ENCODE measurements around the gene CTNNA2. TPM values are rescaled to one million over a fixed set of nuclear protein-coding genes. Genes with fewer than 3 reads are reported as not detected.

Gene CTNNA2
- total RNA-seq, 1 experiment from 2014 or later, result 0.54 TPM

DNA sequence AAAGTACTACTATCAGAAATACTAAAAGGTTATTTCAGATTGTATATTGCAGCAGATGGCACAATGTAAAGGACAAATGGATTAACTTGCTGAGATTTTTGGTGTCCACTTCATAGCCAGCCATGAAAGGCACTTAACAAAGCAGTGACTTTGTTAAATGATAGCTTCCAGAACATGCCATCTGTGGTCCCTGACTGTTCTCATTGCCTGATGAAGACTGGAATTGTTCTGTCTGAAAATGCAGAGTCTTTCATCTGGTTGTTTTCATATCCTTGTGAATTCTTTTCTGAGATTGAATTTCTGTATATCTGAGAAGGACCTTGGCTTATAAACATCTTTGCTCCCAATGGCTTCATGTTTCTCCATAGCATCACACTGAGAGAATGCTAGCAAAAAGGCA lies 836.1 kb downstream of the CTNNA2 start:
- CTCF ChIA-PET, result no interaction called here
- H3K4me1 ChIP-seq (ENCODE audit: control insufficient read depth, insufficient read depth, low read length), result no peaks in the 10 kb centered on the region
- H3K27ac ChIP-seq (ENCODE audit: low read length), result no peak overlapping the region
- H3K27me3 ChIP-seq (ENCODE audit: control insufficient read depth, insufficient read depth, low read length), result no peaks in the 10 kb centered on the region
- POLR2A ChIA-PET, result no interaction called here
- no peak for ATAC-seq
- in situ Hi-C loops (cut with HindIII; ENCODE audit: low pct_unique_long_range_greater_than_20kb, low sequenced_read_pairs), result no loop called here
- TF ChIP-seq, protein P1, sequence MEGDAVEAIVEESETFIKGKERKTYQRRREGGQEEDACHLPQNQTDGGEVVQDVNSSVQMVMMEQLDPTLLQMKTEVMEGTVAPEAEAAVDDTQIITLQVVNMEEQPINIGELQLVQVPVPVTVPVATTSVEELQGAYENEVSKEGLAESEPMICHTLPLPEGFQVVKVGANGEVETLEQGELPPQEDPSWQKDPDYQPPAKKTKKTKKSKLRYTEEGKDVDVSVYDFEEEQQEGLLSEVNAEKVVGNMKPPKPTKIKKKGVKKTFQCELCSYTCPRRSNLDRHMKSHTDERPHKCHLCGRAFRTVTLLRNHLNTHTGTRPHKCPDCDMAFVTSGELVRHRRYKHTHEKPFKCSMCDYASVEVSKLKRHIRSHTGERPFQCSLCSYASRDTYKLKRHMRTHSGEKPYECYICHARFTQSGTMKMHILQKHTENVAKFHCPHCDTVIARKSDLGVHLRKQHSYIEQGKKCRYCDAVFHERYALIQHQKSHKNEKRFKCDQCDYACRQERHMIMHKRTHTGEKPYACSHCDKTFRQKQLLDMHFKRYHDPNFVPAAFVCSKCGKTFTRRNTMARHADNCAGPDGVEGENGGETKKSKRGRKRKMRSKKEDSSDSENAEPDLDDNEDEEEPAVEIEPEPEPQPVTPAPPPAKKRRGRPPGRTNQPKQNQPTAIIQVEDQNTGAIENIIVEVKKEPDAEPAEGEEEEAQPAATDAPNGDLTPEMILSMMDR (IDR thresholded peaks at IDR 0.05), result no peak
- TF ChIP-seq TCF7L2 (IDR thresholded peaks at IDR 0.05; ENCODE audit: low read depth, low read length) (no peak), POLR2AphosphoS5 (IDR thresholded peaks at IDR 0.05; ENCODE audit: low read depth, low read length) (no peak), SIN3A (IDR thresholded peaks at IDR 0.05; ENCODE audit: borderline replicate concordance, insufficient read depth, low read depth, low read length) (no peak)
- TF ChIP-seq, protein P2, sequence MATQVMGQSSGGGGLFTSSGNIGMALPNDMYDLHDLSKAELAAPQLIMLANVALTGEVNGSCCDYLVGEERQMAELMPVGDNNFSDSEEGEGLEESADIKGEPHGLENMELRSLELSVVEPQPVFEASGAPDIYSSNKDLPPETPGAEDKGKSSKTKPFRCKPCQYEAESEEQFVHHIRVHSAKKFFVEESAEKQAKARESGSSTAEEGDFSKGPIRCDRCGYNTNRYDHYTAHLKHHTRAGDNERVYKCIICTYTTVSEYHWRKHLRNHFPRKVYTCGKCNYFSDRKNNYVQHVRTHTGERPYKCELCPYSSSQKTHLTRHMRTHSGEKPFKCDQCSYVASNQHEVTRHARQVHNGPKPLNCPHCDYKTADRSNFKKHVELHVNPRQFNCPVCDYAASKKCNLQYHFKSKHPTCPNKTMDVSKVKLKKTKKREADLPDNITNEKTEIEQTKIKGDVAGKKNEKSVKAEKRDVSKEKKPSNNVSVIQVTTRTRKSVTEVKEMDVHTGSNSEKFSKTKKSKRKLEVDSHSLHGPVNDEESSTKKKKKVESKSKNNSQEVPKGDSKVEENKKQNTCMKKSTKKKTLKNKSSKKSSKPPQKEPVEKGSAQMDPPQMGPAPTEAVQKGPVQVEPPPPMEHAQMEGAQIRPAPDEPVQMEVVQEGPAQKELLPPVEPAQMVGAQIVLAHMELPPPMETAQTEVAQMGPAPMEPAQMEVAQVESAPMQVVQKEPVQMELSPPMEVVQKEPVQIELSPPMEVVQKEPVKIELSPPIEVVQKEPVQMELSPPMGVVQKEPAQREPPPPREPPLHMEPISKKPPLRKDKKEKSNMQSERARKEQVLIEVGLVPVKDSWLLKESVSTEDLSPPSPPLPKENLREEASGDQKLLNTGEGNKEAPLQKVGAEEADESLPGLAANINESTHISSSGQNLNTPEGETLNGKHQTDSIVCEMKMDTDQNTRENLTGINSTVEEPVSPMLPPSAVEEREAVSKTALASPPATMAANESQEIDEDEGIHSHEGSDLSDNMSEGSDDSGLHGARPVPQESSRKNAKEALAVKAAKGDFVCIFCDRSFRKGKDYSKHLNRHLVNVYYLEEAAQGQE (IDR thresholded peaks at IDR 0.05; ENCODE audit: insufficient read depth in 1 of 2, low read depth in 2 of 2, low read length in 1 of 2), result no peak
- no peak for DNase-seq (ENCODE audit: low read depth, low spot score)
- no TSS peak for BruUV-seq (replicated peaks)
- H3K4me3 ChIP-seq (ENCODE audit: low read depth in 2 of 2, low read length in 2 of 2), result no peak overlapping the region
- H3K36me3 ChIP-seq (ENCODE audit: control insufficient read depth, insufficient read depth, low read length), result no peaks in the 10 kb centered on the region
- no peaks in the 10 kb centered on the region for H3K9me3 ChIP-seq (ENCODE audit: control insufficient read depth, insufficient read depth, low read depth, low read length)
- intact Hi-C loops (cut with micrococcal nuclease; ENCODE audit: unreplicated experiment), result no loop called here

DNA sequence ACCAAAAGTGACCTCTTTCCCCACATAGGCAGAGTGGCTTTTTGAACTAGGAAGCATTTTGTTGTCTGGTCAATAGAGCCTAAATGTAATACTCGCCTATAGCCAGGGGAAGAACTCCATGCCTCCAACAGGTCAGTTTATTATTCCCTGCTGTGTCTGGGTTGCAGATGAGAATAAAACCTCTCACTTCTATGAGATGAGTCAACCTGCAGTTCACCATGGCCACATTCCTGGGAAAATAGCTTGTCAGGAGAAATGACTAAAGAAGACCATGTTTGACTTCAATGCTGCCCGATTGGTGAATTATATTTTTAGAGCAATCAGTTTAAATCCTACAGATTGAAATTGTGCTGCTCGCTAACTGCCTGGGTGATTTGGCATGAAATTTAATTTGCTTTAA lies 838.4 kb downstream of the CTNNA2 start:
- no peak overlapping the region for H3K27ac ChIP-seq (ENCODE audit: low read length)
- H3K36me3 ChIP-seq (ENCODE audit: control insufficient read depth, insufficient read depth, low read length), result no peaks in the 10 kb centered on the region
- POLR2A ChIA-PET, result no interaction called here
- ATAC-seq (no peak), DNase-seq (ENCODE audit: low read depth, low spot score) (no peak)
- CTCF ChIA-PET, result no interaction called here
- H3K4me1 ChIP-seq (ENCODE audit: control insufficient read depth, insufficient read depth, low read length), result no peaks in the 10 kb centered on the region
- no peaks in the 10 kb centered on the region for H3K9me3 ChIP-seq (ENCODE audit: control insufficient read depth, insufficient read depth, low read depth, low read length)
- no peaks in the 10 kb centered on the region for H3K27me3 ChIP-seq (ENCODE audit: control insufficient read depth, insufficient read depth, low read length)
- intact Hi-C loops (cut with micrococcal nuclease; ENCODE audit: unreplicated experiment) (no loop called here), in situ Hi-C loops (cut with HindIII; ENCODE audit: low pct_unique_long_range_greater_than_20kb, low sequenced_read_pairs) (no loop called here)
- TF ChIP-seq SIN3A (IDR thresholded peaks at IDR 0.05; ENCODE audit: borderline replicate concordance, insufficient read depth, low read depth, low read length), result no peak
- no peak for TF ChIP-seq TCF7L2 (IDR thresholded peaks at IDR 0.05; ENCODE audit: low read depth, low read length)
- TF ChIP-seq, protein P2 (IDR thresholded peaks at IDR 0.05; ENCODE audit: insufficient read depth in 1 of 2, low read depth in 2 of 2, low read length in 1 of 2), result no peak
- no peak for TF ChIP-seq POLR2AphosphoS5 (IDR thresholded peaks at IDR 0.05; ENCODE audit: low read depth, low read length)
- TF ChIP-seq, protein P1 (IDR thresholded peaks at IDR 0.05), result no peak
- H3K4me3 ChIP-seq (ENCODE audit: low read depth in 2 of 2, low read length in 2 of 2), result no peak overlapping the region
- no TSS peak for BruUV-seq (replicated peaks)

Measured in Panc1 (cell line).